Endothelial cell of umbilical vein (primary cell): ENCODE measurements around the gene PRDX3.

Experiments
- POLR2AphosphoS5 ChIP-seq: IDR thresholded peaks from 2 replicates; pipeline ENCODE4 v1.6.1; 2012; ENCODE audit warnings: low read depth, mild to moderate bottlenecking, control low read depth, low read length, moderate library complexity; ENCODE audit not compliant: insufficient read depth
- TF ChIP-seq, protein P1 (sequence below): IDR thresholded peaks from 2 replicates; pipeline ENCODE4 v1.6.1; 2011; ENCODE audit not compliant: insufficient read depth, insufficient read length

DNA sequence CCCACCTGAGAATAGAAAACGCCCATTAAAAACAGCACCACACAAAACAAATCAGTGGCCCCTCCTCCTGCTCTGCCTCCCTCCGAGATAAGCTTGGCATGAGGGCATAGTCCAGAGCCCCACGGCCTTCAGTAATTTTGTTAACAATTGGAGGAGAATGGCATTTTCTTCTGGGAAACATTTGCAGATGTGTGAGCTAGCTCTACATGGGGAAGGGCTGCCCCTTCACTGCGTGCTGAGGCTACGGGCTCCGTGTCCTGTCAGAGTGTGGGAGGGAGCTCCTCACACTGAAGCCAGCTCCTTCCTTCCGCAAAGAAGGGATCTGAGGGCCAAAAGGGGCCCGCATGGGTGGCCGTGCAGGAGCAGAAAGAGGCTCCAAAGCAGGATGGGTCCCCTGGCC is 43.9 kb upstream of the PRDX3 start:
- no peak for TF ChIP-seq POLR2AphosphoS5
- TF ChIP-seq, protein P1, sequence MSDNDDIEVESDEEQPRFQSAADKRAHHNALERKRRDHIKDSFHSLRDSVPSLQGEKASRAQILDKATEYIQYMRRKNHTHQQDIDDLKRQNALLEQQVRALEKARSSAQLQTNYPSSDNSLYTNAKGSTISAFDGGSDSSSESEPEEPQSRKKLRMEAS: no peak
